HCT116 (cell line): ENCODE measurements around the gene PCDH1. TPM values are rescaled to one million over a fixed set of nuclear protein-coding genes. Genes with fewer than 3 reads are reported as not detected.

ENCODE experiments used
- ATAC-seq: fragments of 200-7000 bp; cut with Tn5 transposase; 2 replicates; pipeline ENCODE4 v1.9.1; 2020; ENCODE audit warnings: mild to moderate bottlenecking, moderate library complexity
- BruUV-seq: library from RNA; stranded (reverse); fragments of 400-500 nt; replicated peaks from 2 replicates; lab custom pipeline; 2021; lab: Mats Ljungman, UMichigan
- CTCF ChIA-PET: fragments of 300-600 bp; sonication (Branson Sonifier 250); formaldehyde crosslinking; loops from one replicate; lab custom pipeline; 2021; ENCODE audit warnings: antibody characterized with exemption; lab: Charles Lee
- POLR2A ChIA-PET: fragments of 300-600, 350-600 bp; sonication (Branson Sonifier 250); formaldehyde crosslinking; loops from one replicate; lab custom pipeline; 2021; ENCODE audit warnings: antibody characterized with exemption; lab: Charles Lee
- RAD21 ChIA-PET, 2 experiments: fragments of 300-600 bp; sonication (Branson Sonifier 250); formaldehyde crosslinking; loops; one replicate each; lab custom pipeline; 2023; ENCODE audit warnings: low total read pairs in 2 of 2; ENCODE audit not compliant: uncharacterized antibody in 2 of 2, unreplicated experiment in 2 of 2, low non-redundant PET in 1 of 2; lab: Charles Lee
- DNase-seq: peaks from one replicate; pipeline ENCODE4 v3.0.0-alpha.2; 2010; ENCODE audit warnings: low read depth, low spot score
- H2AFZ ChIP-seq: fragments of 200-600 bp; shearing (Covaris generic), sonication (generic); 2 replicates; pipeline ENCODE4 v1.6.1; 2017; ENCODE audit warnings: low read depth, mixed run types, mixed read lengths, antibody characterized with exemption, low read length; ENCODE audit not compliant: poor library complexity, severe bottlenecking
- H3K27ac ChIP-seq: 2 replicates; pipeline ENCODE4 v1.5.1; 2012; ENCODE audit warnings: low read depth, low read length
- H3K27me3 ChIP-seq: fragments of 200-600 bp; sonication (generic); 2 replicates; pipeline ENCODE4 v1.6.1; 2016; ENCODE audit warnings: mixed run types, low read length, mixed read lengths; ENCODE audit not compliant: insufficient read depth
- H3K36me3 ChIP-seq, 2 experiments: fragments of 200-500 bp in 1 of 2; fragments of 200-600 bp in 1 of 2; sonication (Bioruptor generic) in 1 of 2; sonication (generic) in 1 of 2; 2 replicates each; pipeline versions ENCODE4 v1.5.1 to v1.6.1; 2014 to 2016; ENCODE audit warnings: low read length in 2 of 2, inconsistent platforms in 1 of 2, mixed read lengths in 1 of 2, mixed run types in 1 of 2; ENCODE audit not compliant: insufficient read depth in 2 of 2, control insufficient read depth in 1 of 2
- H3K4me1 ChIP-seq, 2 experiments: fragments of 200-600 bp in 1 of 2; sonication (generic) in 1 of 2; 2 replicates each; pipeline versions ENCODE4 v1.5.1 to v1.6.1; 2012 to 2017; ENCODE audit warnings: low read length in 2 of 2, inconsistent platforms in 1 of 2, mild to moderate bottlenecking in 1 of 2, mixed read lengths in 1 of 2, mixed run types in 1 of 2, moderate library complexity in 1 of 2; ENCODE audit not compliant: insufficient read depth in 2 of 2, control insufficient read depth in 1 of 2
- H3K4me2 ChIP-seq: fragments of 200-600 bp; sonication (generic); 2 replicates; pipeline ENCODE4 v1.6.1; 2017; ENCODE audit warnings: mixed run types, low read length, mixed read lengths
- H3K4me3 ChIP-seq, 2 experiments: fragments of 200-600 bp in 1 of 2; sonication (generic) in 1 of 2; replicated peaks in 1 of 2; 2 replicates each; pipeline ENCODE4 v1.5.1; 2011 to 2016; ENCODE audit warnings: low read length in 2 of 2, control low read depth in 1 of 2, low read depth in 1 of 2, mild to moderate bottlenecking in 1 of 2, mixed read lengths in 1 of 2, mixed run types in 1 of 2
- H3K79me2 ChIP-seq: fragments of 200-600 bp; sonication (generic); 2 replicates; pipeline ENCODE4 v1.6.1; 2017; ENCODE audit warnings: mild to moderate bottlenecking, mixed run types, low read length, moderate library complexity, mixed read lengths; ENCODE audit not compliant: insufficient read depth
- H3K9ac ChIP-seq: fragments of 200-600 bp; sonication (generic); 2 replicates; pipeline ENCODE4 v1.6.1; 2016; ENCODE audit warnings: low read length, mixed read lengths
- H3K9me2 ChIP-seq: fragments of 200-600 bp; sonication (generic), shearing (Covaris generic); 2 replicates; pipeline ENCODE4 v1.6.1; 2017; ENCODE audit warnings: mixed run types, mild to moderate bottlenecking, moderate library complexity; ENCODE audit not compliant: insufficient read depth
- H3K9me3 ChIP-seq, 2 experiments: fragments of 200-500 bp in 1 of 2; fragments of 200-600 bp in 1 of 2; sonication (Bioruptor generic) in 1 of 2; sonication (generic) in 1 of 2; 2 replicates each; pipeline ENCODE4 v1.6.1; 2014 to 2017; ENCODE audit warnings: low read length in 2 of 2, mixed read lengths in 2 of 2, inconsistent platforms in 1 of 2, low read depth in 1 of 2, mild to moderate bottlenecking in 1 of 2, mixed run types in 1 of 2, moderate library complexity in 1 of 2; ENCODE audit not compliant: control insufficient read depth in 1 of 2, insufficient read depth in 1 of 2
- H4K20me1 ChIP-seq: fragments of 200-600 bp; sonication (generic), shearing (Covaris generic); 2 replicates; pipeline ENCODE4 v1.6.1; 2017; ENCODE audit warnings: mixed run types, mild to moderate bottlenecking, moderate library complexity; ENCODE audit not compliant: insufficient read depth
- ATF3 ChIP-seq: IDR thresholded peaks from 2 replicates; pipeline ENCODE4 v1.6.1; 2012
- CBX3 ChIP-seq: IDR thresholded peaks from 2 replicates; pipeline ENCODE4 v1.6.1; 2012; ENCODE audit warnings: low read depth
- EZH2phosphoT487 ChIP-seq: fragments of 200-600 bp; IDR thresholded peaks from 2 replicates; pipeline ENCODE4 v1.6.1; 2018; ENCODE audit warnings: antibody characterized with exemption, borderline replicate concordance
- FOSL1 ChIP-seq: IDR thresholded peaks from 2 replicates; pipeline ENCODE4 v1.6.1; 2012; ENCODE audit warnings: low read depth
- JUND ChIP-seq: IDR thresholded peaks from 2 replicates; pipeline ENCODE4 v1.6.1; 2012
- MAX ChIP-seq: IDR thresholded peaks from 2 replicates; pipeline ENCODE4 v1.6.1; 2012
- POLR2A ChIP-seq: IDR thresholded peaks from 2 replicates; pipeline ENCODE4 v1.7.0; 2011; ENCODE audit warnings: borderline replicate concordance; ENCODE audit not compliant: insufficient read depth, insufficient read length; ENCODE audit errors: extremely low read depth
- POLR2AphosphoS5 ChIP-seq: IDR thresholded peaks from 2 replicates; pipeline ENCODE4 v1.6.1; 2011; ENCODE audit warnings: mild to moderate bottlenecking, low read depth, low read length, moderate library complexity
- RAD21 ChIP-seq: IDR thresholded peaks from 2 replicates; pipeline ENCODE4 v1.6.1; 2012; ENCODE audit warnings: low read depth, mild to moderate bottlenecking
- SIN3A ChIP-seq: IDR thresholded peaks from 2 replicates; pipeline ENCODE4 v1.6.1; 2012; ENCODE audit warnings: low read depth
- SP1 ChIP-seq: IDR thresholded peaks from 2 replicates; pipeline ENCODE4 v1.6.1; 2012; ENCODE audit warnings: low read depth
- SRF ChIP-seq: IDR thresholded peaks from 2 replicates; pipeline ENCODE4 v1.6.1; 2012; ENCODE audit warnings: low read depth
- TCF7L2 ChIP-seq: IDR thresholded peaks from 2 replicates; pipeline ENCODE4 v1.7.0; 2011; ENCODE audit warnings: borderline replicate concordance, inconsistent platforms; ENCODE audit not compliant: insufficient read depth, insufficient read length; ENCODE audit errors: extremely low read depth
- YY1 ChIP-seq: IDR thresholded peaks from 2 replicates; pipeline ENCODE4 v1.6.1; 2011; ENCODE audit warnings: low read length, low read depth, moderate library complexity, mild to moderate bottlenecking; ENCODE audit not compliant: insufficient replicate concordance; ENCODE audit errors: extremely low read depth
- ZBTB33 ChIP-seq: IDR thresholded peaks from 2 replicates; pipeline ENCODE4 v1.6.1; 2011; ENCODE audit warnings: mild to moderate bottlenecking, low read length, moderate library complexity; ENCODE audit not compliant: insufficient replicate concordance; ENCODE audit errors: extremely low read depth
- intact Hi-C: fragments of 100-400 bp; cut with micrococcal nuclease; formaldehyde crosslinking; loops from 2 replicates; pipeline ENCODE4 v1.10.0; 2022
- total RNA-seq: library from RNA; stranded (reverse); gene quantifications from one replicate; pipeline ENCODE4 v1.2.1, GENCODE V29; 2021; ENCODE audit not compliant: unreplicated experiment

The PCDH1 gene
- total RNA-seq, 1 experiment from 2014 or later: 24.2 TPM

- TF ChIP-seq CBX3 (no peak), YY1 (no peak), TCF7L2 (no peak), RAD21 (no peak), FOSL1 (no peak), SRF (no peak), POLR2AphosphoS5 (no peak), ZBTB33 (no peak), JUND (no peak), ATF3 (no peak), SIN3A (no peak), EZH2phosphoT487 (no peak), SP1 (no peak), POLR2A (no peak), MAX (no peak)
- ATAC-seq (no peak), DNase-seq (no peak)
- Histone ChIP-seq H3K79me2 (no peaks in the 10 kb centered on the region), H3K9me3 (no peaks in the 10 kb centered on the region), H4K20me1 (no peaks in the 10 kb centered on the region), H3K9me2 (no peaks in the 10 kb centered on the region), H3K27ac (no peak overlapping the region), H3K27me3 (peaks cover 23% of the 10 kb centered on the region), H3K9ac (no peak overlapping the region), H3K4me3 (no peak overlapping the region), H3K36me3 (no peaks in the 10 kb centered on the region), H3K4me2 (no peak overlapping the region), H3K4me1 (no peaks in the 10 kb centered on the region), H2AFZ (no peak overlapping the region)
- CTCF ChIA-PET: no interaction called here
- intact Hi-C loops: no loop called here
- POLR2A ChIA-PET: no interaction called here
- no TSS peak for BruUV-seq
- RAD21 ChIA-PET: no interaction called here
Observed at GRCh38 chr5:141805874-141806595, 72.2 kb downstream of the PCDH1 start.
